Cardiac fibroblast (primary cell): ENCODE data around the gene SCARB2.

Source experiments
- DNase-seq, 2 donors: peaks; one replicate each; pipeline versions ENCODE4 v3.0.0 to v3.0.0-alpha.2; 2010; ENCODE audit warnings: low read depth in 2 of 2
- H3K4me3 ChIP-seq, 2 donors: replicated peaks in 1 of 2; 1 replicate in 1 of 2; 2 replicates in 1 of 2; pipeline ENCODE4 v1.5.1; 2011; ENCODE audit warnings: low read depth in 2 of 2, low read length in 2 of 2, mild to moderate bottlenecking in 2 of 2, moderate library complexity in 1 of 2
- TF ChIP-seq, protein P1 (sequence below): IDR thresholded peaks from one replicate; pipeline ENCODE4 v1.5.1; 2011; ENCODE audit warnings: low read depth, mild to moderate bottlenecking, low read length, inconsistent platforms

SCARB2 gene

GRCh38 chr4:76182463-76182862 is 31.2 kb downstream of the SCARB2 start:
- no peak for DNase-seq
- TF ChIP-seq, protein P1, sequence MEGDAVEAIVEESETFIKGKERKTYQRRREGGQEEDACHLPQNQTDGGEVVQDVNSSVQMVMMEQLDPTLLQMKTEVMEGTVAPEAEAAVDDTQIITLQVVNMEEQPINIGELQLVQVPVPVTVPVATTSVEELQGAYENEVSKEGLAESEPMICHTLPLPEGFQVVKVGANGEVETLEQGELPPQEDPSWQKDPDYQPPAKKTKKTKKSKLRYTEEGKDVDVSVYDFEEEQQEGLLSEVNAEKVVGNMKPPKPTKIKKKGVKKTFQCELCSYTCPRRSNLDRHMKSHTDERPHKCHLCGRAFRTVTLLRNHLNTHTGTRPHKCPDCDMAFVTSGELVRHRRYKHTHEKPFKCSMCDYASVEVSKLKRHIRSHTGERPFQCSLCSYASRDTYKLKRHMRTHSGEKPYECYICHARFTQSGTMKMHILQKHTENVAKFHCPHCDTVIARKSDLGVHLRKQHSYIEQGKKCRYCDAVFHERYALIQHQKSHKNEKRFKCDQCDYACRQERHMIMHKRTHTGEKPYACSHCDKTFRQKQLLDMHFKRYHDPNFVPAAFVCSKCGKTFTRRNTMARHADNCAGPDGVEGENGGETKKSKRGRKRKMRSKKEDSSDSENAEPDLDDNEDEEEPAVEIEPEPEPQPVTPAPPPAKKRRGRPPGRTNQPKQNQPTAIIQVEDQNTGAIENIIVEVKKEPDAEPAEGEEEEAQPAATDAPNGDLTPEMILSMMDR = no peak
- H3K4me3 ChIP-seq = no peak overlapping the region

DNA sequence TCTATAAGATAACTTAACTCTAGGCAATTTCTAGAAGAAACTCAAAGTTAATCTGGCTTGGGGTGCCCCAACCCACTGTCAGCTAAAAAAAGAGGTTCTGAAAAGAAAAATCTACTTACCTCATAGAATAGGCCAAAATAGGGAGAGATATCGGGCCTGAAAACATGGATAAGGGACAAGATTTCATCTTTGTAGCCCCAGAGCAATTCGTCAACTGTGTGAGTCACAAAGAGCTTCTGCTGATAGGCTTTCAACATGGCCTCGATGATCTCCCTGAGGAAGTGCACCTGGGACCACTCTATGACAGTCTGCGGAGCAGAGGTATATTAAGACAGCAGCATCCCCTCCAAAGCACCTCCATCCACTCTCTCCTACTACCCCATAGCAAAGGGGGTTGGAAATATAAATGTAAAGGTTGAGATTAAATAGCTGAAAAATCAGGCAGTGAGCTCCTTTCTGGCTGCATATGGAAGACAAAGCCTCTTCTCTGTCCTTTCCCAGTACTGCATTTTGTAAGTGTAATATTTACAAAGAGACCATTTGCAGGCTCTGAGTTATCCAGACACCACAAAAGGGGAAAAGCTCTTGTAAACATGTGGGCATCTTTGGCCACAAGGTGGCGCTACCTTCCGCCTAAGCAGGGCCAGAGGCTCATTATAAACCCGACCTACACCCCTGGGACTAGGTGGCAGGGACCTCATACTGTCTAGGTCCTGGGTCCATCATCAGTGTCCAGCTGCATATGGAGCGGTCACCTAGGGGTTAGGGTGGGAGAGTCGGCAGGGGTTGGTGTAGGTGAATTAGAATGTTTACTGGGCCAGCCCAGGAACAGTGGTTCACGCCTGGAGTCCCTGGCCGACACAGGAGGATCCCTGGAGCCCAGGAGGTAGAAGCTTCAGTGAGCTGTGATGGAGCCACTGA is 34.0 kb downstream of the SCARB2 start:
- no peak overlapping the region for H3K4me3 ChIP-seq
- peak; percentile 89 to 90 for DNase-seq
- TF ChIP-seq, protein P1 = peak; percentile 87

DNA sequence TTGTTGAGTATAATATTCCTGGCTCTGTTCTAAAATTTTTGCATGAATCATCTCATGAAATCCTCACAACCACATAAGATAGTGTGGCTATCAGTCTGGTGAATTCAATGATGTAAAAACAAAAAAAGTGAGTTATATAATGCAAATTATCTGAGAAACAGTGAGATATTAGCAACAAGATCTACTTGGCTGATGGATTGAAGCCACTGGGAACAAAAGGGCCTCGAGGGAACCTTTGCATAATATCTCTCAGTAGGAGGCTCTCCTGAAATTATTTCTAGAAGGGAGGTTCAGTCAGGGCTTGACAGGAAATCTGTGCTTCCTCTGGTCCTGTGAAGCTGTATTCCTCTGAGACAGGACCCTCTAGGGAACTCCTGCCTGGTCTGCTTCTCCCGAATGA is 35.3 kb downstream of the SCARB2 start:
- H3K4me3 ChIP-seq = no peak overlapping the region
- TF ChIP-seq, protein P1 = no peak
- peak in 1 of 2 donors; percentile 42 for DNase-seq

GRCh38 chr4:76177709-76178108 is 35.9 kb downstream of the SCARB2 start:
- DNase-seq = no peak
- no peak overlapping the region for H3K4me3 ChIP-seq
- TF ChIP-seq, protein P1 = no peak

GRCh38 chr4:76175336-76175735 is 38.3 kb downstream of the SCARB2 start:
- no peak for DNase-seq
- TF ChIP-seq, protein P1 = no peak
- H3K4me3 ChIP-seq = no peak overlapping the region

DNA sequence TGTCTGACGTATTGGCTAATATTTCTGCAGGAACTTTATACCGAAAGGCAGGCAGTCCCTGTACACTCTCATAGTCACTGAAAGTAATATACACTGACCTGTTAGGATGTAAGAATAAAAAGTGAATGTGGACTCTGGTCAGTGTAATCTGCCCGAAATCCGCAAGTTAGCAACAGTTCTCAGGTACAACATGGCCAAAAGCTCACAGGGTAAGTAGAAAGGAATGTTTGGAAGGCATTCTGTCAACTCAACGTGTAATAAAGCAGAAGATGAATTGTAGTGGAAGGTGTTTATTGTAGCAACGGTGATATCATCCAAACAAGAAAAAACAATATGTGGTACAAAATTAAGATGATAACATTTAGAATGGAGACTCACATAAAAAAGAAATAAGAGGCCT is 39.4 kb downstream of the SCARB2 start:
- no peak for DNase-seq
- TF ChIP-seq, protein P1 = no peak
- no peak overlapping the region for H3K4me3 ChIP-seq
